Measurements from ENCODE around the gene MFAP5.
"Not testable (repeated sequence)": the region's sequence is repeated elsewhere in the genome, so short reads cannot be mapped to it uniquely, and the experiment has no call there.

MFAP5 gene

DNA sequence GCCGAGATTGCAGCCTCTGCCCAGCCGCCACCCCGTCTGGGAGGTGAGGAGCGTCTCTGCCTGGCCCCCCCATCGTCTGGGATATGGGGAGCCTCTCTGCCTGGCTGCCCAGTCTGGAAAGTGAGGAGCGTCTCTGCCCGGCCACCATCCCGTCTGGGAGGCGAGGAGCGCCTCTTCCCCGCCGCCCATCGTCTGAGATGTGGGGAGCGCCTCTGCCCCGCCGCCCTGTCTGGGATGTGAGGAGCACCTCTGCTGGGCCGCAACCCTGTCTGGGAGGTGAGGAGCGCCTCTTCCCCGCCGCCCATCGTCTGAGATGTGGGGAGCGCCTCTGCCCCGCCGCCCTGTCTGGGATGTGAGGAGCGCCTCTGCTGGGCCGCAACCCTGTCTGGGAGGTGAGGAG, 37.9 kb downstream of the MFAP5 start:
- DNase-seq = not testable (repeated sequence)

DNA sequence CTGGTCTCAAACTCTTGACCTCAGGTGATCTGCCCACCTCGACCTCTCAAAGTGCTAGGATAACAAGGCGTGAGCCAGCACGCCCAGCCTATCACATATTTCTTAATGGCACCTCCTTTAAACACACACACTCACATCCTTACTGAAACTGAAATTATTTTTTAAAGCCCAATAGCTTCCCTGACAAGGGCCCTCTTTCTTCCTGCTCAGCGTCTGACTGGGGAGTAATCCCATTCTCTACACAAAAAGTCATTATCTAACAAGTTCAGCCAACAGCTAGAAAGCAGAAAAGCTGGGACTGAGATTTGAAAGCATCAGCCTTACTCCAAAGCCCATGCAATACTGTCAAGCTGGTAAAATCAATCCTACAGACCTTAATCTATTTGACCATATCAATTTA, 40.0 kb downstream of the MFAP5 start:
- no peak for DNase-seq

DNA sequence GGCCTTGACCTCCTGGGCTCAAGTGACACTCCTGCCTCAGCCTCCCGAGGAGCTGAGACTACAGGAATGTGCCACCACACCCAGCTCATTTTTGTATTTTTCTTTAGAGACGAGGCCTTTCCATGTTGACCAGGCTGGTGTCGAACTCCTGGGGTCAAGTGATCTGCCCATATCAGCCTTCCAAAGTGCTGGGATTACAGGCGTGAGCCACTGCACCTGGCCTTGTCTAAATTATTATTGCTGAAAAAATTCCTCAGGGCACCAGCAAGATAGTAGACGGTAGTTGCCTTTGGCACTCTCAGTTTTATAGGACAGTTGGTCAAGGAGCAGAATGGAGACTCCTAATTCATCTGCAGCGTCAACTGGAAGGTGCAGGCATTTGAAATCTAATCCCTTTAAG, 47.4 kb downstream of the MFAP5 start:
- DNase-seq = no peak

DNA sequence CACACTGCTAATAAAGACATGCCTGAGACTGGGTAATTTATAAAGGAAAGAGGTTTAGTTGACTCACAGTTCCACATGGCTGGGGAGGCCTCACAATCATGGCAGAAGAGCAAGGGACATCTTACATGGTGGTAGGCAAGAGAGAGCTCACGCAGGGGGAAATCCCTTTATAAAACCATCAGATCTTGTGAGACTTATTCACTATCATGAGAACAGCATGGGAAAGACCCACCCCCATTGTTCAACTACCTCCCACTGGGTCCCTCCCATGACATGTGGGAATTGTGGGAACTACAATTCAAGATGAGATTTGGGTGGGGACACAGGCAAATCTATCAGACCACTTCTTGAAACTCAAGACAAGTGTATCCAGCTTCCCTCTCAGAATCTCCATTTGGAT, 48.7 kb downstream of the MFAP5 start:
- not testable (repeated sequence) for DNase-seq

DNA sequence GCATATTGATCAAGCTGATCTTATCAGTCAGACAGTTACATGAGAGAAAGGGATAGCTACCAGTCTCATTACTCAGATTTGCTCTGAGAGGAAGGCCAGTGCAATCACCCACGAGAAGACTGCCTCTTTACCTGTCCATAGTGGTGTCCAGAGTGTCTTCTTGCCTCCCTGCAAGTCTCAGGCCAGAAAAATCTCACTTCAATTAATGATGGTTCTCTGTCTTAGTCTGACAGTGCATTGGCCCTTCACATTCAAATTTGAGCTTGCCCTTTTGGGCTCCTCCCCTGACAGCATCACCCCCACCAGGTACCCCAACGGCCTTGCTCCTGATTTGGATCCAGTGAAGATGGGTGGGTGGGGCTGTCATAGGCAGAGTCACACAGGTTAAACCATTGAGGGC, 50.0 kb downstream of the MFAP5 start, which contains the start of gene AICDA:
TSS of gene AICDA (minus strand) at position 231 of the 400 bp plus-strand sequence. CDS start at position 139, 92 bp downstream.
- no peak for DNase-seq

DNA sequence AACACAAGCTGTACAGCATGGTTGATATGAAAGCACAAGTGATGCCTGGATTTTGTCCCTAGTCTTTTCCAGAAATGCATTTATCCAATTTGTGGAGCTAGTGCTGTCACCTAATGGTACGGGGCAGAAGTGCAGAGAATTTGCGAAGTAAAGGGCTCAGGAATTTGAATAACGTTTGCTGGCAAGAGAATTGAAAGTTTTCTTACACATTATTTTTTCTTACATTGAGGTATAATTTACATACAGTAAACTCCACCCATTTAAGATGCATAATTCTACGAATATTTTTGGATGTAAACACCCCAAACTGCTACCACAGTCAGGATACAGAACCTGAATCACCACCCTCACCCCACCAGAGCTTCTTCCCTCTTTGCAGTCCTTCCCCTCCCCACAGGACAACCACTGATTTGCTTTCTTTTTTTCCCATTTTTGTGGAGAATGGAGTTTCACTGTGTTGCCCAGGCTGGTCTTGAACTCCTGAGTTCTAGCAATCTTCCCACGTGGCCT, 53.5 kb downstream of the MFAP5 start:
- no peak for DNase-seq

DNA sequence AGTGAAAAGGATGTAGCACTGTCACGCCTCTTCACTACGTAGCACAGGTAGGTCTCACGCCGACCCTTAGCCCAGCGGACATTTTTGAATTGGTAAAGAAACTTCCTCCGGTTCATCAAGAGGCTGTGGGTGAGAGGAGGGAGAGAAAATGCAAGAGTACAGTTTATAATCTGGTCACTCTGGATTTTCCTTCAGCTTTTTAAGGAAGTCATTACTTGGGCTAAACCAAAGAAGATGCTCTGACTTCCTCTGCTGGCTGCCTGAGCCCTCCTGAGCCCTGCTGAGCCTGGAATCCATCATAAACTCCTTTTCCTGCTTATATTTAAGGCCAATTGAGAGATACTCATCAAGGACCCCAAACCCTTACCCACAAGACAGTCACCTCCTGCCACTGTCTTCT, 55.7 kb downstream of the MFAP5 start:
- no peak for DNase-seq

DNA sequence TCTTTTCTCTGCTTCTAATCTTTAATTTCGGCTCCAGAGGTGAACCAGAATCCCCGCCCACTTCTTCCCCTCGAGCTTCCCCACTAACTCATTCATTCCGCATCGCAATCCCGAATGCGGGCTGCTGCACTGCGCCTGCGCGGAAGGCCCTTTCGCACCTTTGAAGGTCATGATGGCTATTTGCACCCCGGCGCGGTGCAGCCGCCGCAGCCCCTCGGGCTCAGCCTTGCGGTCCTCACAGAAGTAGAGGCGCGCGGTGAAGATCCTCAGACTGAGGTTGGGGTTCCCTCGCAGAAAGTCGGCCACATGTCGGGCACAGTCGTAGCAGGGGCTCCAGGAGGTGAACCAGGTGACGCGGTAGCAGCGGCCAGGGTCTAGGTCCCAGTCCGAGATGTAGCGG, 57.6 kb downstream of the MFAP5 start:
- no peak for DNase-seq

DNA sequence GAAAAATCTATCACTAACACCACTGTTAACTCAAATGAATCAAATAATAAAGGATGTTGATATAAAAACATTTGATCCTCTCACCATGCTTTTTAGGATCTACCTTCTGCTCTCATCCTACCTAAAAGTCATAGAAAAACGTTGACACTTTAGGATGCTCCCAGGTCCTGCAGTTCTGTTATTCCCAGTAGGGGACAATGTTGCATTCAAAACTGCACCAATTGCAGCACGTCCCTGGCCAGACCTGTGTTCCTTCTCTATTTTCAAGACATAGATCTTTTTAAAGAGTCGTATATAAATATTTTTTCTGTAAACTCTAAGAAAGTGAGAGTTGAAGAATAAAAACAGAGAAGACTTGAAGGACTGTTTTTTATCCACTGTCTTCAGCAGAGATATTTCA, 58.8 kb downstream of the MFAP5 start:
- no peak for DNase-seq

DNA sequence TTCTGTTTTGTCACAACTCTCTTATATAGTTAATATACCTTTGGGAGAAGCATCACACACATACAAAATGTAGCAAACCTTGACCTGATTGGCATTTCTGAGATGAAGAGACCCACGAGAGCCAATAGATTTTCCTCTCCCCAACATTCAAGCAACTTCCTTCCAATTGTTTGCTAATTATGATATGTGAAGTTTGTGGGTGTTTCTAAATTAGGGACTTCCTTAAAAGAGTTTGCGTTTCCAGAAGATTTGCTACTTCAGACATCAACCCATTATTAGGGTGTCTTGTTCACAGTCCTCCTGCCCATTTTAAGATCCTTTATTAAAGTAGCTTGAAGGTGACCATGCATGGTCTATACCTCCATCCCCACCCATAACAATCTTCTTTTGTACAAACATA, 59.3 kb downstream of the MFAP5 start:
- no peak for DNase-seq

DNA sequence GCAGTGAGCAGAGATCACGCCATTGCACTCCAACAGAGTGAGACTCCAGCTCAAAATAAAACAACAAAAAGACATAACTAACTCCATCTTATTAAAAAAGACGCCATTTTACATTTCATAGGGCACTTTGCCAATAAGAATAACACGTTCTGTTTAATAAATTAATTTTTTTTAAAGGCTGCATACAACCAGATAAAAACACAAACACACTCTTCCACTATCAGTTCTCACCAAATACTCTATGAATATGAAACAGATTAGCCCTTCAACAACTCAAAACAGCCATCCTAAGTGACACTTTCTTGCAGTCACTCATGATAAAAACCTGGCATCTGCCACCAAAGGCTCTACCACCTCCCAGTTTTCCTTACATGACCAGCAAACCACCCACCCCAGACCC, 66.1 kb downstream of the MFAP5 start:
- no peak for DNase-seq
